A673 (cell line): ENCODE measurements around the gene KLF12. TPM values are rescaled to one million over a fixed set of nuclear protein-coding genes. Genes with fewer than 3 reads are reported as not detected.

Source experiments
- BruUV-seq: library from RNA; stranded (reverse); fragments of 400-500 nt; replicated peaks from 2 replicates; lab custom pipeline; 2021; lab: Mats Ljungman, UMichigan
- CTCF ChIA-PET: fragments of 300-600 bp; sonication (Branson Sonifier 250); formaldehyde crosslinking; loops from one replicate; lab custom pipeline; 2022; ENCODE audit warnings: antibody characterized with exemption; lab: Charles Lee
- POLR2A ChIA-PET: fragments of 300-600 bp; sonication (Branson Sonifier 250); formaldehyde crosslinking; loops from one replicate; lab custom pipeline; 2022; ENCODE audit warnings: antibody characterized with exemption; ENCODE audit not compliant: low non-redundant PET; lab: Charles Lee
- DNase-seq: peaks from one replicate; pipeline ENCODE4 v3.0.0-alpha.2; 2015; ENCODE audit warnings: low spot score
- H3K27ac ChIP-seq: fragments of 200-600 bp; sonication (generic); 2 replicates; pipeline ENCODE4 v1.5.1; 2016; ENCODE audit warnings: mixed run types, low read depth, mild to moderate bottlenecking, mixed read lengths, antibody characterized with exemption, low read length; ENCODE audit not compliant: poor library complexity, severe bottlenecking
- H3K27me3 ChIP-seq: fragments of 200-600 bp; sonication (generic); replicated peaks from 2 replicates; pipeline ENCODE4 v1.6.1; 2017; ENCODE audit warnings: mixed run types, low read depth, mild to moderate bottlenecking, mixed read lengths, antibody characterized with exemption, low read length; ENCODE audit not compliant: insufficient read depth, poor library complexity
- H3K36me3 ChIP-seq: fragments of 200-600 bp; sonication (generic); 2 replicates; pipeline ENCODE4 v1.6.1; 2016; ENCODE audit warnings: mixed run types, mild to moderate bottlenecking, mixed read lengths, antibody characterized with exemption, low read length; ENCODE audit not compliant: insufficient read depth, poor library complexity, severe bottlenecking
- H3K4me1 ChIP-seq: fragments of 200-600 bp; sonication (generic); 2 replicates; pipeline ENCODE4 v1.6.1; 2017; ENCODE audit warnings: mixed run types, mild to moderate bottlenecking, mixed read lengths, antibody characterized with exemption, low read length; ENCODE audit not compliant: insufficient read depth, poor library complexity, severe bottlenecking
- H3K4me3 ChIP-seq: fragments of 200-600 bp; sonication (generic); 2 replicates; pipeline ENCODE4 v1.5.1; 2016; ENCODE audit warnings: low read depth, mixed run types, mild to moderate bottlenecking, mixed read lengths, low read length; ENCODE audit not compliant: poor library complexity, severe bottlenecking
- H3K9me3 ChIP-seq: fragments of 200-600 bp; sonication (generic); 2 replicates; pipeline ENCODE4 v1.6.1; 2016; ENCODE audit warnings: mixed run types, low read depth, mild to moderate bottlenecking, mixed read lengths, antibody characterized with exemption, low read length; ENCODE audit not compliant: poor library complexity, severe bottlenecking
- CTCF ChIP-seq: fragments of 300-800, 200-600 bp; sonication (generic); conservative IDR thresholded peaks from 2 replicates; pipeline ENCODE4 v1.5.1; 2017; ENCODE audit warnings: low read depth, mild to moderate bottlenecking, antibody characterized with exemption, low read length, moderate library complexity, mixed read lengths
- EZH2 ChIP-seq: fragments of 200-600 bp; sonication (generic); IDR thresholded peaks from 2 replicates; pipeline ENCODE4 v1.6.1; 2017; ENCODE audit warnings: borderline replicate concordance, low read depth, mild to moderate bottlenecking, mixed read lengths, antibody characterized with exemption, low read length; ENCODE audit not compliant: poor library complexity, severe bottlenecking
- intact Hi-C: fragments of 100-400 bp; cut with micrococcal nuclease; formaldehyde crosslinking; loops from one replicate; pipeline ENCODE4 v1.10.0; 2022; ENCODE audit not compliant: unreplicated experiment
- total RNA-seq: library from RNA; stranded (reverse); gene quantifications from 2 replicates; pipeline ENCODE4 v1.2.3, GENCODE V29; 2021

The KLF12 gene
- total RNA-seq, 1 experiment from 2014 or later, result 12.4 TPM

- no peak for DNase-seq
- no peaks in the 10 kb centered on the region for H3K36me3 ChIP-seq
- no peaks in the 10 kb centered on the region for H3K27me3 ChIP-seq
- H3K9me3 ChIP-seq, result no peaks in the 10 kb centered on the region
- no peak overlapping the region for H3K4me3 ChIP-seq
- no peak for TF ChIP-seq EZH2
- TF ChIP-seq CTCF, result no peak
- POLR2A ChIA-PET, result no interaction called here
- intact Hi-C loops, result no loop called here
- no peak overlapping the region for H3K27ac ChIP-seq
- no peaks in the 10 kb centered on the region for H3K4me1 ChIP-seq
- no TSS peak for BruUV-seq
- CTCF ChIA-PET, result no interaction called here
These were observed 11.2 kb upstream of the KLF12 start for GRCh38 chr13:74145249-74145975.

GRCh38 chr13:74144269-74144668 lies 10.1 kb upstream of the KLF12 start:
- Histone ChIP-seq H3K4me3 (no peak overlapping the region), H3K9me3 (no peaks in the 10 kb centered on the region), H3K27ac (no peak overlapping the region), H3K4me1 (no peaks in the 10 kb centered on the region), H3K27me3 (no peaks in the 10 kb centered on the region), H3K36me3 (no peaks in the 10 kb centered on the region)
- ChIA-PET CTCF (no interaction called here), POLR2A (no interaction called here)
- TF ChIP-seq EZH2 (no peak), CTCF (no peak)
- BruUV-seq, result no TSS peak
- intact Hi-C loops, result no loop called here
- DNase-seq, result no peak

GRCh38 chr13:74142257-74142656 lies 8.1 kb upstream of the KLF12 start:
- H3K4me1 ChIP-seq, result no peaks in the 10 kb centered on the region
- H3K9me3 ChIP-seq, result no peaks in the 10 kb centered on the region
- no peak for DNase-seq
- H3K4me3 ChIP-seq, result no peak overlapping the region
- ChIA-PET CTCF (no interaction called here), POLR2A (no interaction called here)
- no peaks in the 10 kb centered on the region for H3K36me3 ChIP-seq
- intact Hi-C loops, result no loop called here
- no peak overlapping the region for H3K27ac ChIP-seq
- no peak for TF ChIP-seq EZH2
- TF ChIP-seq CTCF, result no peak
- H3K27me3 ChIP-seq, result no peaks in the 10 kb centered on the region
- BruUV-seq, result no TSS peak
